ENCODE measurements around the gene GBE1.

DNA sequence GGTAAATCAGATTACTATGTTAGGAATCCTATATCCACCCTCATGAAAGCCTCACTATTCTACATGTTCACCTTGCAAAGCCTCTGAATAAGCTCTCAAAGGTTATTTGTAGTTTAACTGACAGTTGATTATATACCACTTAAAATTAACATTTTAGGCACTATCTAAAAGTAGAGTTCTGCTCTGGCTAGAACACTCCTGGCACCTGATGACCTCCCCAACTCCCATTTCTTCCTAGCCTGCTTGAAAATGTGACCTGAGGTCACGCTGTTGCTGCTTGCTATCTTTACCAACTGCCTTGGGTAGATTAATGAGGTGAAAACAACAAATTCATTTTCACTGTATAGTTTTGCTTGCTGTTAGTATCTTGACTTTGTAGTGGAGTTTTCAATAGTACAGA, 220.7 kb downstream of the GBE1 start:
- TF ChIP-seq, protein P1, sequence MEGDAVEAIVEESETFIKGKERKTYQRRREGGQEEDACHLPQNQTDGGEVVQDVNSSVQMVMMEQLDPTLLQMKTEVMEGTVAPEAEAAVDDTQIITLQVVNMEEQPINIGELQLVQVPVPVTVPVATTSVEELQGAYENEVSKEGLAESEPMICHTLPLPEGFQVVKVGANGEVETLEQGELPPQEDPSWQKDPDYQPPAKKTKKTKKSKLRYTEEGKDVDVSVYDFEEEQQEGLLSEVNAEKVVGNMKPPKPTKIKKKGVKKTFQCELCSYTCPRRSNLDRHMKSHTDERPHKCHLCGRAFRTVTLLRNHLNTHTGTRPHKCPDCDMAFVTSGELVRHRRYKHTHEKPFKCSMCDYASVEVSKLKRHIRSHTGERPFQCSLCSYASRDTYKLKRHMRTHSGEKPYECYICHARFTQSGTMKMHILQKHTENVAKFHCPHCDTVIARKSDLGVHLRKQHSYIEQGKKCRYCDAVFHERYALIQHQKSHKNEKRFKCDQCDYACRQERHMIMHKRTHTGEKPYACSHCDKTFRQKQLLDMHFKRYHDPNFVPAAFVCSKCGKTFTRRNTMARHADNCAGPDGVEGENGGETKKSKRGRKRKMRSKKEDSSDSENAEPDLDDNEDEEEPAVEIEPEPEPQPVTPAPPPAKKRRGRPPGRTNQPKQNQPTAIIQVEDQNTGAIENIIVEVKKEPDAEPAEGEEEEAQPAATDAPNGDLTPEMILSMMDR (IDR thresholded peaks at IDR 0.05; ENCODE audit: insufficient read depth, low read length, poor library complexity, severe bottlenecking): no peak
- no peak for TF ChIP-seq EZH2phosphoT487 (conservative IDR thresholded peaks at IDR 0.05; ENCODE audit: low read length)

All from SU-DHL-6 (cell line).